ENCODE measurements around the gene GSTT2B.

DNA sequence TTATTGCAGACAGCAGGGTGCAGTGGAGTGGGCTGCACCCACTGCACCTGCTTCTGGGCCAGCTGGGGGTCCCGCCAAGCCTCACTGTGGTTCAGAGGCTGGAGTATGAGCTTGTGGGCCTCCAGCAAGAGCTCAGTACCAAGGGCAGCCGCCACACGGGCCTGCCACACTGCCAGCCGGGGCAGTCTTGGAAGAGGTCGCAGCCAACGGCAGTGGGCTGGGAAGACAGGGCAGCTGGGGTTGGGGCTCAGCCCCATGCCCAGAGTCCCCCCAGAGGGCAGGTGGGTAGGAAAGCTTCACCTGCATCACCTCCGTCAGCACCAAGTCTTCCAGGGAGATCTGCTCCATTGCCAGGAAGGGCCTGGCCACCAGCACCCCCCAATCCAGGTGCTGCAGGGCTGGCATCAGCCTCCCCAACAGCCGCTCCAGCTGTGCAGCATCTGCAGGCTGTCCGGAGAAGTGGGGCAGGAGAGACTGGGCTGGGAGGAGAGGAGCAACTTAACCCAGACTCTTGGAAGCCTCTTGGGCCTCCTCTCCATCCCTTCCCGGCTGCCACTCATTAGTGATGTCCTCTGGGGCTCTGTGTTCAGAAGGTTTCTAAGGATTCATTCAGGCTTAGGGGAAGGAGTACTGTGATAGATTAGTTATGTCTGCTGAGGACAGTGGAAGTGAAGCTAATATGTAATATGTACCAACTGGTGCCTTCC, 45.4 kb upstream of the GSTT2B start:
- no peak for TF ChIP-seq CTCF (IDR thresholded peaks at IDR 0.05)
- no peak for TF ChIP-seq TCF7L2 (IDR thresholded peaks at IDR 0.05; ENCODE audit: low read depth, low read length)
- no peak for TF ChIP-seq POLR2AphosphoS5 (IDR thresholded peaks at IDR 0.05; ENCODE audit: low read depth, low read length)

All from Panc1 (cell line).